Suppressor macrophage (primary cell): ENCODE measurements around the gene NSDHL.

ENCODE experiments used
- DNase-seq, 4 experiments: peaks; one replicate each; pipeline ENCODE4 v3.0.0-alpha.2; 2020 to 2022

Gene NSDHL

DNA sequence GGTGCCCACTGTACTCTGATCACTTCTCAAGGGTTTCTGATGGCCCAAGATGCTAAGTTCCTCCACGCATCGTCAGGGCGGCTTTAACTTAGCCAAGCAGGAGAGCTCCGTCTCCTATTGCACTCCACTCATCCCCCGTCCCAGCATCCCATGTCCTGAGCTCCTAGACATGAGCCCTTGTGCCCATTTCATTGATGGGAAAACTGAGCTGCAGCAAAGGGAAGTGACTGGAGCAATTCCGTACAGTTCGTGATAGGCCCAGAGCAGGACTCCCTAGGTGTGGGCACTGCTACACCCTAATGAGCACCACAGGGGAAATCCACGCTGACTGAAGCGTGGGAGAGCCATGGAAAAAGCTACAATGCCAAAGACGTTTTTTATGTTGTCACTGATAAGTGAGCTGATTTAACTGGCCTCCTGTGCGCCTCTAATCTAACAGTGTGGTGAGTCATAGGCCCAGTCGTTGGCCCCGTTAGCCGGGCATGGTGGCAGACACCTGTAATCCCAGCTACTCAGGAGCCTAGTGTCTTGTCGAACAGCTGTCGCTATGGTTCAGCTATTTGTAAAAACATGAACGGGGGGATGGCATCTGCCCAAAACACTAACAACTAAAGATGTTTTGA is 14.9 kb downstream of the NSDHL start:
- DNase-seq = no peak

DNA sequence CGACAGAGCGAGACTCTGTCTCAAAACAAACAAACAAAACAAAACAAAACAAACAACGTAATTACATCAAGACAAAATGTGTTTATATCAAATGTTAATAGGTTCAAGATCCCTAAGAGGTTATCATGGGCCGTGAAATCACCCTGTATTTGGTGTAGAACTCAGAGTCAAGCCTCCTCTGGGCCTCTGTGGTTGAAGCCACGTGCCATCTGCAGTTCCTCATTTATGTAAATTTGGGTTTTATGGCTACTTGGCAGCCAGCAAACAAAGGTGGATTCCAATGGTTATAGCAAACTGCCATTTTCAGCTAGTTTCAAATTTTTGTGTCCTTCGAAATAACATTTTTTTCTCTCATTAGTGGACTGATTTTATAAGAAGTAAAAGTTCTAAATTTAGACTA is 16.4 kb downstream of the NSDHL start:
- peak in 3 of 4 experiments; percentile 5 to 17 (median 6) for DNase-seq

- DNase-seq = no peak
Observed at GRCh38 chrX:152850465-152850864, 19.6 kb downstream of the NSDHL start.

DNA sequence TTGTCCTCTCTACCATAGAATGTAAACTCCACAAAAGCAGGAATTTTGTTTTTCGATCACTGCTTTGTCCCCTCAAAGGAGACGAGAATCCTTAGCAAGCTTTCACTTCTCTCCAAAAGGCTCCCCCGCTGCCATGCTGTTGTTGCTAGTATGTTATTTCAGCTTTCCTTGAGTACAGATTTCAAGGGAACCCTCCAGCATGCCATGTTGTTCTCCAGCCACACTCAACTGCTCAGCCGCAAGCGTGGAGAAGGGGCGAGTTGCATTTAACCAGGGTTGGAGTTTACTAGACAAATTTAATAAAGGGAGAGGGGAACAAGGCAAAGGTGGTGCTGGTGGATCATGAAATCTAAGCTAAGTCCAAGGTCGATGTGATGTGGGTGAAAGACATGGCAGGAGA is 23.1 kb downstream of the NSDHL start:
- no peak for DNase-seq

- no peak for DNase-seq
Observed at GRCh38 chrX:152861116-152861515, 30.3 kb downstream of the NSDHL start.

GRCh38 chrX:152861826-152862225 is 31.0 kb downstream of the NSDHL start:
- DNase-seq = no peak

GRCh38 chrX:152865232-152865920 is 34.5 kb downstream of the NSDHL start:
- DNase-seq = no peak

DNA sequence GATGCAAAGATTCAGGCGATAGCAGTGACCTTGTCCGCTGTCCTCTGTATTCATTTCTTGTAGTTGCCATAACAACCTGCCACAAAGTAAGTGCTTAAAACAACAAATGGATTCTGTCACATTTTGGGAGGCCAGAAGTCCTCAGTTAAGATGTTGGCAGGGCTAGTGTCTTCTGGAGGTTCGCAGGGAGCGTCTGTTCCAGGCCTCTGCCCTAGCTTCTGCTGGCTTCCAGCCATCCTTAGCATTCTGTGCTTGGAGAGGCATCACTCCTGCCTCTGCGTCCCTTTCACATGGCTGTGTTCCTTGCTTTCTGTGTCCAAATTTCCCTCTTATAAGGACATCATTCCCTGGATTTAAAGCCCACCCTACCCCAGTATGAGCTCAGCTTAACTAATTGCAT is 35.5 kb downstream of the NSDHL start:
- no peak for DNase-seq

GRCh38 chrX:152869972-152870371 is 39.1 kb downstream of the NSDHL start:
- no peak for DNase-seq

GRCh38 chrX:152871260-152871659 is 40.4 kb downstream of the NSDHL start:
- no peak for DNase-seq

GRCh38 chrX:152872522-152872921 is 41.7 kb downstream of the NSDHL start:
- no peak for DNase-seq

- no peak for DNase-seq
Observed at GRCh38 chrX:152873361-152873760, 42.5 kb downstream of the NSDHL start.

- no peak for DNase-seq
Observed at GRCh38 chrX:152876931-152877840, 46.3 kb downstream of the NSDHL start.

GRCh38 chrX:152878976-152879755 is 48.3 kb downstream of the NSDHL start:
- no peak for DNase-seq

GRCh38 chrX:152881289-152881688 is 50.4 kb downstream of the NSDHL start:
- DNase-seq = no peak

DNA sequence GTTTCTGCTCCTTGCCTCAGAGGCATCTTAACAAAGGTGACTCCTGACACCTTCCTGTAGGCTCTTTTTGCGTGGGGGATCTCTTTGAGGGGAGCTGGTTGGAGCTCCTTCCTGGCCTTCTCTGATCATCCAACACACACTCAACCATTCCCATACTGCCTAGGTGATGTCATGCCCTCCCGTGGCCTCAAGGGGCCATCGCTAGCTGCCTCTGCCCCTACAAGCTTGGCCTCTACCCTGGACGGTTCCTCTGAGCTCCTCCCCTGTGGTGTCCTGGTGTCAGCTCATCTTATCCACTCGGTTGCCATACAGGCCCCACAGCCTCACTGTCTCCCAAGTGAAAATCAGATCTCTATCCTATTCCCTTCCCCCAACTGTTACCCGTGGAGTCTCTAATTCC is 53.3 kb downstream of the NSDHL start:
- no peak for DNase-seq

DNA sequence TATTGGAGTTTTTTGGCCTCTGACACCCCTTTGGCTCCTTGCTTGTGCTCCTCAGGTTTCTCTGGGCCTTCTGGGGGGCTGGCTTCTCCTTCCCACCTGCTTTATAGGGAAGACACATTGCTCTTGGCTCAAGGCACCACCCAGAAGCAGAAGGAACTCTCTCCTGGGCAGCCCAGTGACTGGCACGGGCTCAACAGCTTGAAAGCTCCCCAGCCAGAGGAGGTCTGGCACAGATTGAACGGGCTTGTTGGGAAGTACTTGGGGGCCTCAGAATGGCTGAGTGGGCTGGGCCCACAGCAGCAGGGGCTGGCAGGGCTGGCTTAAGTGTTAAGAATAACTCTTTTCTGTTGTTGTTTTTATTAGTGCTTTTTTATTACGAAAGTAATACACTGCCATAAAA is 55.9 kb downstream of the NSDHL start:
- DNase-seq = no peak

DNA sequence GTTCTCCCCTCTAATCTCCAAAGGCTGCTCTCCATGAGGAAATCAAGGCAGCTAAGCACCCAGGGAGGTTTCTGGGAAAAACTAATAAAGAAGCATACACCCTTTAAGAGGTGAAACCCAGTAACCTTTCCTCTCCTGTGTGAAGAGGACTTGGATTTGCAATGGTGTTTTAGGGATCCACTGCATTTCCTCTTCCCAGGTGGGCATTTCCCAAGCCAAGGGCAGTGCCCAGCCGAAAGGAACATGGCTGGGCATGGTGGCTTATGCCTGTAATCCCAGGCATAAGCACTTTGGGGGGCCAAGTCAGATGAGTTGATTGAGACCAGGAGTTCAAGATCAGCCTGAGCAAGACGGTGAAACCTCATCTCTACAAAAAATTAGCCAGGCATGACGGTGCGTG is 61.6 kb downstream of the NSDHL start:
- DNase-seq = no peak

- no peak for DNase-seq
Observed at GRCh38 chrX:152892999-152893891, 62.4 kb downstream of the NSDHL start.

GRCh38 chrX:152893980-152894610 is 63.2 kb downstream of the NSDHL start:
- DNase-seq = no peak

DNA sequence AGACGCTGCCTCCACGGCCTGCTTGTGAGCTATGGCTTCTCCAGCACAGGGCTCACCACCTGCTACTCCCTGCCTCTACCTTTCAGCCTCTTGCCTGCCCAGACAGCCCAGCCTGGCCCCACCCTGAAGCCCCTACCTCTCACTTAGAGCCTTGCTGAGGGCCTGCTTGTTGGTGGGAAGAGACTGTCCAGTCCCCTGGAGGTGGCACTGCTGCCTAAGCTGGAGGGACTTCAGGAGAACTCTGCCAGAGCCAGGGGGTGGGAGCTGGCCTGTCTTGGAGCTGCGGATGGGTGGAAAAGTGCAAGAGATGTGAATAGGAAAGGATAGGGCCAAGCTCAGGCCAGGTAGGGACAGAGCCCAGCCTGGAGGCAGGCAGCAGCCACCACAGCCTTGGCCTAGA is 64.3 kb downstream of the NSDHL start:
- DNase-seq = no peak
